GM19397 (cell line): ENCODE results near the gene DNAJC6.
"Not testable (repeated sequence)": the region's sequence is repeated elsewhere in the genome, so short reads cannot be mapped to it uniquely, and the experiment has no call there.

Experiments used
- ATAC-seq: cut with Tn5 transposase; IDR thresholded peaks from one replicate; pipeline ENCODE4 v1.9.1; 2021; ENCODE audit warnings: mild to moderate bottlenecking, moderate library complexity; ENCODE audit not compliant: unreplicated experiment

DNAJC6 gene

GRCh38 chr1:65355031-65355712 lies 45.8 kb downstream of the DNAJC6 start:
- ATAC-seq: no peak

- ATAC-seq: no peak
Observed at GRCh38 chr1:65357291-65357960, 48.1 kb downstream of the DNAJC6 start.

GRCh38 chr1:65359888-65360287 lies 50.5 kb downstream of the DNAJC6 start:
- ATAC-seq: no peak

- no peak for ATAC-seq
Observed at GRCh38 chr1:65360648-65361047, 51.3 kb downstream of the DNAJC6 start.

- no peak for ATAC-seq
Observed at GRCh38 chr1:65362545-65362944, 53.2 kb downstream of the DNAJC6 start.

GRCh38 chr1:65363484-65363883 lies 54.1 kb downstream of the DNAJC6 start:
- ATAC-seq: no peak

- ATAC-seq: no peak
Observed at GRCh38 chr1:65368403-65368802, 59.1 kb downstream of the DNAJC6 start.

- no peak for ATAC-seq
Observed at GRCh38 chr1:65371544-65371943, 62.2 kb downstream of the DNAJC6 start.

- no peak for ATAC-seq
Observed at GRCh38 chr1:65372557-65372956, 63.2 kb downstream of the DNAJC6 start.

- no peak for ATAC-seq
Observed at GRCh38 chr1:65377496-65378246, 68.3 kb downstream of the DNAJC6 start.

GRCh38 chr1:65378247-65378946 lies 69.1 kb downstream of the DNAJC6 start:
- no peak for ATAC-seq

- not testable (repeated sequence) for ATAC-seq
Observed at GRCh38 chr1:65384426-65384825, 75.1 kb downstream of the DNAJC6 start.

GRCh38 chr1:65386439-65386838 lies 77.1 kb downstream of the DNAJC6 start:
- ATAC-seq: no peak

GRCh38 chr1:65387821-65388220 lies 78.5 kb downstream of the DNAJC6 start:
- no peak for ATAC-seq

- no peak for ATAC-seq
Observed at GRCh38 chr1:65388908-65389695, 79.8 kb downstream of the DNAJC6 start.

- no peak for ATAC-seq
Observed at GRCh38 chr1:65392497-65392896, 83.2 kb downstream of the DNAJC6 start.

- no peak for ATAC-seq
Observed at GRCh38 chr1:65393347-65393746, 84.0 kb downstream of the DNAJC6 start.

- no peak for ATAC-seq
Observed at GRCh38 chr1:65393928-65394327, 84.6 kb downstream of the DNAJC6 start.

- no peak for ATAC-seq
Observed at GRCh38 chr1:65395887-65396612, 86.7 kb downstream of the DNAJC6 start.

- ATAC-seq: no peak
Observed at GRCh38 chr1:65398083-65398482, 88.7 kb downstream of the DNAJC6 start.
